Esophagus (tissue), 2 donors: Measurements from ENCODE around the gene TSHZ1. TPM values are rescaled to one million over a fixed set of nuclear protein-coding genes. Genes with fewer than 3 reads are reported as not detected.

ENCODE experiments used
- H3K27ac ChIP-seq, 2 donors: one replicate each; pipeline ENCODE4 v1.5.1; 2013; ENCODE audit warnings: low read depth in 2 of 2, mild to moderate bottlenecking in 2 of 2, inconsistent platforms in 1 of 2, low read length in 1 of 2, moderate library complexity in 1 of 2
- H3K27me3 ChIP-seq, 2 donors: one replicate each; pipeline ENCODE4 v1.6.1; 2013; ENCODE audit warnings: low read length in 2 of 2, control low read depth in 1 of 2, mild to moderate bottlenecking in 1 of 2; ENCODE audit not compliant: insufficient read depth in 2 of 2, control insufficient read depth in 1 of 2
- H3K36me3 ChIP-seq, 2 donors: one replicate each; pipeline ENCODE4 v1.6.1; 2013; ENCODE audit warnings: low read length in 1 of 2; ENCODE audit not compliant: control insufficient read depth in 2 of 2, insufficient read depth in 2 of 2
- H3K4me1 ChIP-seq, 2 donors: one replicate each; pipeline ENCODE4 v1.6.1; 2013; ENCODE audit warnings: low read length in 1 of 2; ENCODE audit not compliant: control insufficient read depth in 2 of 2, insufficient read depth in 2 of 2
- H3K4me3 ChIP-seq, 2 donors: one replicate each; pipeline ENCODE4 v1.5.1; 2013; ENCODE audit warnings: low read length in 2 of 2, mild to moderate bottlenecking in 2 of 2, low read depth in 1 of 2, moderate library complexity in 1 of 2
- H3K9me3 ChIP-seq, 2 donors: one replicate each; pipeline ENCODE4 v1.6.1; 2013; ENCODE audit warnings: mild to moderate bottlenecking in 2 of 2, low read depth in 1 of 2, low read length in 1 of 2, moderate library complexity in 1 of 2; ENCODE audit not compliant: control insufficient read depth in 2 of 2, insufficient read depth in 1 of 2
- WGBS, 2 donors: extraction: QIAGEN DNeasy Blood & Tissue Kit; methylation state at CpG; one replicate each; pipeline ENCODE4 v1.1.7; 2013; 5-methylcytosine and 5-hydroxymethylcytosine counted together
- polyA plus RNA-seq, 2 donors: library from polyadenylated mRNA; stranded (reverse); fragments of 200-250 nt; gene quantifications; one replicate each; pipeline ENCODE4 v1.2.3, GENCODE V29; 2013
- donor health status: healthy with polysubstance abuse.
- donor health status: Bipolar disorder and iron deficiency.

The TSHZ1 gene
- polyA plus RNA-seq, 2 donors: 4.7 to 6.7 TPM

GRCh38 chr18:75238786-75239185, 28.2 kb downstream of the TSHZ1 start:
- Histone ChIP-seq H3K4me3 (no peak overlapping the region), H3K4me1 (peaks cover 2 to 8% of the 10 kb centered on the region in 2 donors), H3K36me3 (peaks cover 0 to 4% of the 10 kb centered on the region in 2 donors), H3K9me3 (no peaks in the 10 kb centered on the region), H3K27me3 (no peaks in the 10 kb centered on the region), H3K27ac (no peak overlapping the region)
- 82 to 89% methylated on average over 10 of the region's 10 CpGs for WGBS, 2 donors

GRCh38 chr18:75240433-75240832, 29.8 kb downstream of the TSHZ1 start:
- no peak overlapping the region for H3K27ac ChIP-seq
- no peaks in the 10 kb centered on the region for H3K27me3 ChIP-seq
- H3K4me1 ChIP-seq: peaks cover 2 to 8% of the 10 kb centered on the region in 2 donors
- H3K4me3 ChIP-seq: no peak overlapping the region
- no peaks in the 10 kb centered on the region for H3K9me3 ChIP-seq
- peaks cover 0 to 4% of the 10 kb centered on the region in 2 donors for H3K36me3 ChIP-seq
- 83 to 95% methylated on average over 10 of the region's 10 CpGs for WGBS, 2 donors

GRCh38 chr18:75241705-75242104, 31.1 kb downstream of the TSHZ1 start:
- Histone ChIP-seq H3K36me3 (no peaks in the 10 kb centered on the region), H3K27ac (no peak overlapping the region), H3K27me3 (no peaks in the 10 kb centered on the region), H3K9me3 (no peaks in the 10 kb centered on the region), H3K4me3 (no peak overlapping the region), H3K4me1 (peaks cover 2 to 4% of the 10 kb centered on the region in 2 donors)
- 93 to 95% methylated on average over 1 of the region's 1 CpG for WGBS, 2 donors

GRCh38 chr18:75244351-75245313, 34.0 kb downstream of the TSHZ1 start:
- H3K27ac ChIP-seq: no peak overlapping the region
- H3K36me3 ChIP-seq: no peaks in the 10 kb centered on the region
- WGBS, 2 donors: 59 to 67% methylated on average over 19 of the region's 19 CpGs
- no peaks in the 10 kb centered on the region for H3K27me3 ChIP-seq
- no peak overlapping the region for H3K4me3 ChIP-seq
- no peaks in the 10 kb centered on the region for H3K9me3 ChIP-seq
- peaks cover 5 to 11% of the 10 kb centered on the region in 2 donors for H3K4me1 ChIP-seq

GRCh38 chr18:75246721-75247610, 36.4 kb downstream of the TSHZ1 start:
- Histone ChIP-seq H3K4me1 (peaks cover 5 to 21% of the 10 kb centered on the region in 2 donors), H3K27me3 (no peaks in the 10 kb centered on the region), H3K9me3 (no peaks in the 10 kb centered on the region), H3K27ac (peak overlapping the region; percentile 81 to 86), H3K36me3 (no peaks in the 10 kb centered on the region), H3K4me3 (peak overlapping the region; percentile 27 to 54)
- 46 to 50% methylated on average over 10 of the region's 10 CpGs for WGBS, 2 donors

- Histone ChIP-seq H3K27me3 (no peaks in the 10 kb centered on the region), H3K36me3 (no peaks in the 10 kb centered on the region), H3K27ac (peak overlapping the region; percentile 36 to 81), H3K4me1 (peaks cover 4 to 21% of the 10 kb centered on the region in 2 donors), H3K9me3 (no peaks in the 10 kb centered on the region), H3K4me3 (peak overlapping the region in 1 of 2 donors; percentile 54)
- WGBS, 2 donors: 17 to 18% methylated on average over 8 of the region's 8 CpGs
Measured at GRCh38 chr18:75247611-75248421, 37.2 kb downstream of the TSHZ1 start.

GRCh38 chr18:75248426-75249174, 38.0 kb downstream of the TSHZ1 start:
- H3K4me3 ChIP-seq: peak overlapping the region in 1 of 2 donors; percentile 54

GRCh38 chr18:75249175-75249518, 38.5 kb downstream of the TSHZ1 start:
- no peaks in the 10 kb centered on the region for H3K9me3 ChIP-seq
- 92 to 95% methylated on average over 9 of the region's 9 CpGs for WGBS, 2 donors

More at GRCh38 chr18:75248426-75249174, 38.0 kb downstream of the TSHZ1 start:
- 64 to 70% methylated on average over 20 of the region's 20 CpGs for WGBS, 2 donors
- no peaks in the 10 kb centered on the region for H3K36me3 ChIP-seq
- H3K9me3 ChIP-seq: no peaks in the 10 kb centered on the region
- H3K27me3 ChIP-seq: no peaks in the 10 kb centered on the region
- peaks cover 3 to 21% of the 10 kb centered on the region in 2 donors for H3K4me1 ChIP-seq
- H3K27ac ChIP-seq: peak overlapping the region; percentile 36 to 74

More at GRCh38 chr18:75249175-75249518, 38.5 kb downstream of the TSHZ1 start:
- no peaks in the 10 kb centered on the region for H3K36me3 ChIP-seq
- H3K27ac ChIP-seq: peak overlapping the region; percentile 13 to 74
- no peaks in the 10 kb centered on the region for H3K27me3 ChIP-seq
- H3K4me1 ChIP-seq: peaks cover 3 to 21% of the 10 kb centered on the region in 2 donors
- H3K4me3 ChIP-seq: no peak overlapping the region
